ENCODE data around the gene SPATA2. TPM values are rescaled to one million over a fixed set of nuclear protein-coding genes. Genes with fewer than 3 reads are reported as not detected.

Gene SPATA2
- total RNA-seq, 1 experiment from 2014 or later, result 8.3 TPM

GRCh38 chr20:49948178-49948577 lies 32.8 kb upstream of the SPATA2 start:
- no peaks in the 10 kb centered on the region for H3K27me3 ChIP-seq (ENCODE audit: control insufficient read depth, insufficient read depth, low read length)
- H3K4me1 ChIP-seq (ENCODE audit: control insufficient read depth, insufficient read depth, low read length), result no peaks in the 10 kb centered on the region
- in situ Hi-C loops (cut with HindIII; ENCODE audit: low pct_unique_long_range_greater_than_20kb, low sequenced_read_pairs), result no loop called here
- DNase-seq (ENCODE audit: low read depth, low spot score), result no peak
- H3K27ac ChIP-seq (ENCODE audit: low read length), result no peak overlapping the region
- H3K36me3 ChIP-seq (ENCODE audit: control insufficient read depth, insufficient read depth, low read length), result peaks cover 29% of the 10 kb centered on the region
- no peak overlapping the region for H3K4me3 ChIP-seq (ENCODE audit: low read depth in 2 of 2, low read length in 2 of 2)
- no peak for ATAC-seq
- ChIA-PET POLR2A (no interaction called here), CTCF (no interaction called here)
- no TSS peak for BruUV-seq (replicated peaks)
- intact Hi-C loops (cut with micrococcal nuclease; ENCODE audit: unreplicated experiment), result no loop called here
- TF ChIP-seq SIN3A (IDR thresholded peaks at IDR 0.05; ENCODE audit: borderline replicate concordance, insufficient read depth, low read depth, low read length), result no peak
- TF ChIP-seq REST (IDR thresholded peaks at IDR 0.05; ENCODE audit: insufficient read depth in 1 of 2, low read depth in 2 of 2, low read length in 1 of 2), result no peak
- no peak for TF ChIP-seq CTCF (IDR thresholded peaks at IDR 0.05)
- no peak for TF ChIP-seq TCF7L2 (IDR thresholded peaks at IDR 0.05; ENCODE audit: low read depth, low read length)
- no peak for TF ChIP-seq POLR2AphosphoS5 (IDR thresholded peaks at IDR 0.05; ENCODE audit: low read depth, low read length)
- no peaks in the 10 kb centered on the region for H3K9me3 ChIP-seq (ENCODE audit: control insufficient read depth, insufficient read depth, low read depth, low read length)

GRCh38 chr20:49945701-49946477 lies 30.6 kb upstream of the SPATA2 start:
- Histone ChIP-seq H3K27ac (ENCODE audit: low read length) (no peak overlapping the region), H3K9me3 (ENCODE audit: control insufficient read depth, insufficient read depth, low read depth, low read length) (no peaks in the 10 kb centered on the region), H3K4me1 (ENCODE audit: control insufficient read depth, insufficient read depth, low read length) (0 out of 2 replicates have a peak, but pooled peaks cover 4% of the 10 kb centered on the region), H3K27me3 (ENCODE audit: control insufficient read depth, insufficient read depth, low read length) (no peaks in the 10 kb centered on the region), H3K36me3 (ENCODE audit: control insufficient read depth, insufficient read depth, low read length) (peaks cover 21% of the 10 kb centered on the region), H3K4me3 (ENCODE audit: low read depth in 2 of 2, low read length in 2 of 2) (no peak overlapping the region)
- TF ChIP-seq TCF7L2 (IDR thresholded peaks at IDR 0.05; ENCODE audit: low read depth, low read length), result no peak
- TF ChIP-seq CTCF (IDR thresholded peaks at IDR 0.05), result no peak
- TF ChIP-seq REST (IDR thresholded peaks at IDR 0.05; ENCODE audit: insufficient read depth in 1 of 2, low read depth in 2 of 2, low read length in 1 of 2), result no peak
- TF ChIP-seq SIN3A (IDR thresholded peaks at IDR 0.05; ENCODE audit: borderline replicate concordance, insufficient read depth, low read depth, low read length), result no peak
- TF ChIP-seq POLR2AphosphoS5 (IDR thresholded peaks at IDR 0.05; ENCODE audit: low read depth, low read length), result no peak
- BruUV-seq (replicated peaks), result no TSS peak
- DNase-seq (ENCODE audit: low read depth, low spot score) (no peak), ATAC-seq (no peak)
- POLR2A ChIA-PET, result no interaction called here
- CTCF ChIA-PET, result no interaction called here
- intact Hi-C loops (cut with micrococcal nuclease; ENCODE audit: unreplicated experiment) (no loop called here), in situ Hi-C loops (cut with HindIII; ENCODE audit: low pct_unique_long_range_greater_than_20kb, low sequenced_read_pairs) (no loop called here)

Data from Panc1 (cell line).